Activated CD8-positive, alpha-beta memory T cell treated with anti-CD3 and anti-CD28 coated beads, Interleukin-2, amount 10 ng/mL, durations not matched to agents 7 days and 5 days (primary cell): Measurements from ENCODE around the gene HES5. TPM values are rescaled to one million over a fixed set of nuclear protein-coding genes. Genes with fewer than 3 reads are reported as not detected.

ENCODE experiments used
- ATAC-seq: fragments of 150-1000 bp; cut with Tn5 transposase; one replicate; pipeline ENCODE4 v1.10.0; 2021; ENCODE audit warnings: moderate library complexity
- CTCF ChIA-PET: fragments of 350-600 bp; sonication (Branson Sonifier 250); formaldehyde crosslinking; loops from one replicate; lab custom pipeline; 2021; ENCODE audit warnings: antibody characterized with exemption; lab: Charles Lee
- DNase-seq: peaks from one replicate; pipeline ENCODE4 v3.0.0-alpha.2; 2020
- H3K27ac Mint-ChIP-seq: one replicate; pipeline ENCODE4 v1.8.0; 2021; ENCODE audit warnings: mild to moderate bottlenecking, mixed read lengths
- H3K27me3 Mint-ChIP-seq: one replicate; pipeline ENCODE4 v1.8.0; 2021; ENCODE audit warnings: mixed read lengths
- H3K36me3 Mint-ChIP-seq: one replicate; pipeline ENCODE4 v1.8.0; 2021; ENCODE audit warnings: mild to moderate bottlenecking, mixed read lengths
- H3K4me1 Mint-ChIP-seq: one replicate; pipeline ENCODE4 v1.8.0; 2021; ENCODE audit warnings: mixed read lengths
- H3K4me3 Mint-ChIP-seq: one replicate; pipeline ENCODE4 v1.8.0; 2021; ENCODE audit warnings: mild to moderate bottlenecking, moderate library complexity, mixed read lengths
- H3K9me3 Mint-ChIP-seq: one replicate; pipeline ENCODE4 v1.8.0; 2022; ENCODE audit warnings: low read depth, mixed read lengths
- total RNA-seq, 2 experiments: library from RNA; stranded (reverse); gene quantifications; one replicate each; pipeline ENCODE4 v1.2.3, GENCODE V29; 2021

Gene HES5
- total RNA-seq, 2 experiments from 2014 or later, result not detected

DNA sequence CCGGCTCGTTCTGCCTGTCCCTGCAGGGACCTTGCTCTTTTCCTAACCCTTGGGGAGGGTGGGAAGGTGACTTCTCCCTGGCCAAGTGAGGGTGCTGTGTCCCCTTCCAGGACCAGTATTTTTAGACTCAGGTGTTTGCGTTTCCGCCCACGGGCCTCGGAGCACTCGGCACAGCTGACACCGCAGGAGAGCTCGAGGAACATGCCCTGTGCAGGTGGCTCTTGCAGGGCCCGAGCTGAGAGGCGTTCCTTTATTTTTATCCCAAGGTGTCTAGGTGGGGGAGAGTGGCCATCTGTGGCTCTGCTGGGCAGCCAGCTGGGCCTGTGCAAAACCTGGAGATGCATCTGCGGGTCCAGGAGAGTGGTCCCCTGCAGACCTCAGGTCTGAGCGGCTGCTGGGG lies 38.0 kb downstream of the HES5 start:
- peaks cover 9% of the 10 kb centered on the region for H3K9me3 Mint-ChIP-seq
- DNase-seq, result no peak
- peaks cover 18% of the 10 kb centered on the region for H3K4me1 Mint-ChIP-seq
- no peak overlapping the region for H3K27ac Mint-ChIP-seq
- H3K27me3 Mint-ChIP-seq, result no peaks in the 10 kb centered on the region
- H3K36me3 Mint-ChIP-seq, result peaks cover 1% of the 10 kb centered on the region
- CTCF ChIA-PET, result no interaction called here
- ATAC-seq, result no peak
- no peak overlapping the region for H3K4me3 Mint-ChIP-seq

DNA sequence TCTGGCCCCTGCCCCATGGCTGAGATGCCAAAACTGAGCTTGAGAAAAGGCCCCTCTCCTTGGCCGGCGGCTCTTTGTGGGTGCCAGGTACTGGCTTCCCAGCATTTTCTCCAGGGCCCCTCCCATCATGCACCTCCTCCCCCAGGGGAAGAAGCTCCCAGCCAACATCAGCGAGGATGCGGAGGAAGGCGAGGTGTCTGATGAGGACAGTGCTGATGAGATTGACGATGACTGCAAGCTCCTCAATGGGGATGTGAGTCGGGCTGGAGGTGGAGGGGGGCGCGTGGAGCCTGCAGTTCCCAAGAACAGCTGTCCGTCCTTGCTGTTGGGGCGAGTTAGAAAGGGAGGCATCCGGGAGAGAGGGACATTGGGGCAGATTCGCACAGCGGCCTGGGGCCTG lies 40.4 kb downstream of the HES5 start:
- no peak for DNase-seq
- no peak overlapping the region for H3K27ac Mint-ChIP-seq
- CTCF ChIA-PET, result interaction anchor here (2.1 kb wide), 1 partner anchor 42 kb away, joined by 5 read pairs; no protein-coding TSS in a partner anchor
- no peak overlapping the region for H3K4me3 Mint-ChIP-seq
- no peak for ATAC-seq
- peaks cover 1% of the 10 kb centered on the region for H3K36me3 Mint-ChIP-seq
- H3K4me1 Mint-ChIP-seq, result peaks cover 9% of the 10 kb centered on the region
- peaks cover 9% of the 10 kb centered on the region for H3K9me3 Mint-ChIP-seq
- H3K27me3 Mint-ChIP-seq, result no peaks in the 10 kb centered on the region

DNA sequence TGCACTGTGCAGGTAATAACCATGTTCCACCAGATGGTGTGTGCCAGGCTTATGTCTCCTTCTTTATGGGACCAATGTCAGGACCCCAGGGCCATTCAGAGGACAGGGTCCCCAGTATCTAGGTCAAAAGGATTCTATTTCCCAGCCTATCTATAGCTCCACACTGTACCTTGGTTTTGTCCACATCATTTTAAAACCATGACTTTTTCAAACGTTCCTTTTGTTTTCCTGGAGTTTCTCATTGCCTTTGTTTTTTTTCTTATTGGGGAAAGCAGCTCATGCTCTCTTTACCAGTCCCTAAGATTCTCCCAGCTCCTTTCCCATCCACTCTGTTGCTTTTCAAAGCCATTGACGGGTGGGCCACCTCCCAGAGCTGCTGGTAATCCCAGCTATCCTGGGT lies 41.4 kb downstream of the HES5 start:
- no peak overlapping the region for H3K4me3 Mint-ChIP-seq
- no peak for DNase-seq
- H3K27ac Mint-ChIP-seq, result no peak overlapping the region
- peaks cover 1% of the 10 kb centered on the region for H3K36me3 Mint-ChIP-seq
- no peaks in the 10 kb centered on the region for H3K27me3 Mint-ChIP-seq
- peaks cover 9% of the 10 kb centered on the region for H3K9me3 Mint-ChIP-seq
- H3K4me1 Mint-ChIP-seq, result peaks cover 2% of the 10 kb centered on the region
- no peak for ATAC-seq
- CTCF ChIA-PET, result interaction anchor here (2.1 kb wide), 1 partner anchor 43 kb away, joined by 5 read pairs; no protein-coding TSS in a partner anchor

DNA sequence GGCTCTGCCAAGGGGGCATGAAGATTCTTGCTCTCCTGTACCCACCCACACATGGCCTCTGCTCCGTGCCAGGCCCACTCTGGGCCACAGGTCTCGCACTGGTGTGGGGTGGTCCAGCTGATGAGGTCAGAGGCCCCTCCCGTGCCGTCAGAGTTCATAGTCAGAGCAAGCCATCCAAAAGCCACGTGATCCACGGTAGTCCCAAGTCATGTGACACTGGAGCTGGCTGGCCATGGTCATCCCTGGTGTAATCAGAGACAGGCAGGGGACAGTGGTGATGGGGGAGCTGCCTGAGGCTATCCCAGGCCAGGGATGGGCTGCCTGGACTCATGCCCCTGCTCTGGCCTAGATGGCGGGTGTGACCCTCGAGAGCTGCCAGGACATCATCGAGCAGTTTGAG lies 43.5 kb downstream of the HES5 start:
- peaks cover 9% of the 10 kb centered on the region for H3K9me3 Mint-ChIP-seq
- CTCF ChIA-PET, result no interaction called here
- H3K27me3 Mint-ChIP-seq, result no peaks in the 10 kb centered on the region
- H3K4me3 Mint-ChIP-seq, result no peak overlapping the region
- no peak for ATAC-seq
- H3K36me3 Mint-ChIP-seq, result peaks cover 1% of the 10 kb centered on the region
- no peak for DNase-seq
- H3K27ac Mint-ChIP-seq, result no peak overlapping the region
- H3K4me1 Mint-ChIP-seq, result no peaks in the 10 kb centered on the region

DNA sequence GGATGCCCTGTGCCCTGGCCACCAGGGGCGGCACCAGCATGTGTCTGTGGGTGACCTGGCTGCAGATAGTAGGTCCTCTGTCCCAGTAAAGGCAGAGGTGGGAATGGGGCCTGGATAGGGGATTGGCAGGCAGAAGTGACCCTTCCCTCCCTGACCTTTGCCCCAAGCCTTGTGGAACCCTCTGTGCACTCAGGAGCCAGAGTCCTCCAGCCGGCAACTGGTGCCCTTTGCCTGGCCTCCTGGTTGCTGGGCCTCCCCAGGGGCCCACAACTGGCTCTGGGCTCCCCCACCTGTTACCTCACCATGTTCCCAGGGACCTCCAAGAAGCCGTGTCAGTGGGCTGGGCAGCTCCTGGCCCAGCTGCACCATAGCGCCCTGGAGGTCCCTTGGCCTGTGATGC lies 44.0 kb downstream of the HES5 start:
- DNase-seq (no peak), ATAC-seq (no peak)
- CTCF ChIA-PET, result no interaction called here
- H3K36me3 Mint-ChIP-seq, result peaks cover 1% of the 10 kb centered on the region
- peaks cover 9% of the 10 kb centered on the region for H3K9me3 Mint-ChIP-seq
- H3K4me1 Mint-ChIP-seq, result no peaks in the 10 kb centered on the region
- H3K27me3 Mint-ChIP-seq, result no peaks in the 10 kb centered on the region
- H3K27ac Mint-ChIP-seq, result no peak overlapping the region
- no peak overlapping the region for H3K4me3 Mint-ChIP-seq

DNA sequence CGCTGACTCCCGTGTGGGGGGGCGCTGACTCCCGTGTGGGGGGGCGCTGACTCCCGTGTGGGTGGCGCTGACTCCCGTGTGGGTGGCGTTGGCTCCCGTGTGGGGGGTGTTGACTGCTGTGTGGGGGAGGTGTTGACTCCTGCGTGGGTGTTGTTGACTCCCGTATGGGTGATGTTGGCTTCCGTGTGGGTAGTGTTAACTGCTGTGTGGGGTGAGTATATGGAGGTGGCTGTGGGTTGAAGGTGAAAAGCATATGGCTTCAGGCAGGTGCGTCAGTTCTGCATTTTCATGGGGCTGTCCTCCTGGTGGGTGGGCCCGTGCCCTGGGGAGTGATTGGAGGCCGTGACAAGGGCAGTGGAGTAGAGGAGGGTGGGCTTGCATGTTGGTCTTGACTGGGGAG lies 46.1 kb downstream of the HES5 start:
- H3K36me3 Mint-ChIP-seq, result peaks cover 1% of the 10 kb centered on the region
- no peaks in the 10 kb centered on the region for H3K4me1 Mint-ChIP-seq
- peaks cover 7% of the 10 kb centered on the region for H3K9me3 Mint-ChIP-seq
- H3K27me3 Mint-ChIP-seq, result no peaks in the 10 kb centered on the region
- H3K4me3 Mint-ChIP-seq, result no peak overlapping the region
- DNase-seq, result no peak
- CTCF ChIA-PET, result no interaction called here
- no peak overlapping the region for H3K27ac Mint-ChIP-seq
- no peak for ATAC-seq

DNA sequence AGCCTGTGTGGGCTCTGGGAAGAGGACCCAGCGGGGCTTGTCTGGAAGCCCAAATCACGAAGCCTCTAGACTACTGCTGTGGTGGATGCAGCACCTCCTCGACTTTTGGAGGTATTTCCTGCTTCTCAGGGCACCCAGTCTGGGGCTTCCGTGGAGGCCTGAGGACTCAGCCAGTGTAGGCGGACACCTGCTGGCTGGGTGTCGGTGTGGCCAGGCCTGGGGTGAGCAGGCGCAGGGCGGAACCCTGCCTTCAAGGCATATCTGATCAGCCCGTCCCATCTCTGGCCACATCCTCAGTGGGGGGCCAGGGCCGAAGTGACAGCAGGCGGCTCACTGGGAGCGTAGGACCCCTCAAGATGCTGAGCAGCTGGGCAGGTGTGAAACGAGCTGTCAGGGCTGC lies 47.0 kb downstream of the HES5 start:
- CTCF ChIA-PET, result no interaction called here

DNA sequence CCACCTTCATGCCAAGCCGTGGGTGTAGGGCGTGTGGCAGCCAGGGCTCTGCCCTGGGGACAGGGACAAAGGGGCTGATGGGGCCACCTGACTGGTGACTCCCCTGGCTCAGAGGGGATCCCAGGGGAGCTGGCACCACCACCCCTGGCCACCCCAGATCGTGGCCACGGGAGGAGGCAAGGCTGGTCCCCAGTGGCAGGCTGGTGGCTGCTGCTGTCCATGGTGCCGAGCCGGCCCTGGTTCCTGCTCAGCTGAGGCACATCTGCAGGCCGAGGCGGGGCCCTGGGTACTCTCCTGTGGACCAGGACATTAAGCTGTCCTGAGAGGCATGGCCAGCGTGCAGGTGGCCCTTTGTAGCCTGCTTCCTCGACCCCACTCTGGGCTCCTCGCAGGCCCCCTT lies 47.5 kb downstream of the HES5 start:
- Mint-ChIP-seq H3K4me1 (no peaks in the 10 kb centered on the region), H3K27ac (no peak overlapping the region), H3K9me3 (no peaks in the 10 kb centered on the region), H3K36me3 (no peaks in the 10 kb centered on the region), H3K27me3 (no peaks in the 10 kb centered on the region), H3K4me3 (no peak overlapping the region)
- CTCF ChIA-PET, result no interaction called here
- DNase-seq, result no peak
- ATAC-seq, result no peak

More for the DNA sequence above, 47.0 kb downstream of the HES5 start:
- no peak overlapping the region for H3K4me3 Mint-ChIP-seq
- no peaks in the 10 kb centered on the region for H3K4me1 Mint-ChIP-seq
- peaks cover 1% of the 10 kb centered on the region for H3K36me3 Mint-ChIP-seq
- ATAC-seq, result no peak
- no peak for DNase-seq
- no peaks in the 10 kb centered on the region for H3K27me3 Mint-ChIP-seq
- no peak overlapping the region for H3K27ac Mint-ChIP-seq
- no peaks in the 10 kb centered on the region for H3K9me3 Mint-ChIP-seq

DNA sequence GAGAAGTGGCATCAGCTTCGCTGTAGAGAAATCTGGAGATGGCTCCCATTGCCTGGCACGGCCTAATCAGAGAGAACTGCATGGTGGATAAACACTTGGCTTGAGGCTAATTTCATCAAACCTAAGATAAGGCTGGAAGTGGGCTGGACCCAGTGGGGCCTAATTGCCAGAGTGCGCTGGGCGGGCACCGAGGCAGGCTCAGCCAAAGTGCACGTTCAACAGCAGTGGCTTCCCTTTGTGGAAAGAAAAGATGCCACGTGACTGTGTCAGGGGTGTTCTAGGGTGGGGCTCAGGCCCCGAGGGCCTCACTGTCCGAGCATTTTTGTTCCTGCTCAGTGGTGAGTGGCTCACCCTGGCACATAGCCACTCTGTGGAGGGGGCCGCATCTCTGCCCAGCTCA lies 48.2 kb downstream of the HES5 start:
- no peak for ATAC-seq
- H3K36me3 Mint-ChIP-seq, result no peaks in the 10 kb centered on the region
- no peaks in the 10 kb centered on the region for H3K27me3 Mint-ChIP-seq
- H3K9me3 Mint-ChIP-seq, result no peaks in the 10 kb centered on the region
- CTCF ChIA-PET, result no interaction called here
- no peak for DNase-seq
- H3K4me1 Mint-ChIP-seq, result no peaks in the 10 kb centered on the region
- H3K27ac Mint-ChIP-seq, result no peak overlapping the region
- H3K4me3 Mint-ChIP-seq, result no peak overlapping the region

DNA sequence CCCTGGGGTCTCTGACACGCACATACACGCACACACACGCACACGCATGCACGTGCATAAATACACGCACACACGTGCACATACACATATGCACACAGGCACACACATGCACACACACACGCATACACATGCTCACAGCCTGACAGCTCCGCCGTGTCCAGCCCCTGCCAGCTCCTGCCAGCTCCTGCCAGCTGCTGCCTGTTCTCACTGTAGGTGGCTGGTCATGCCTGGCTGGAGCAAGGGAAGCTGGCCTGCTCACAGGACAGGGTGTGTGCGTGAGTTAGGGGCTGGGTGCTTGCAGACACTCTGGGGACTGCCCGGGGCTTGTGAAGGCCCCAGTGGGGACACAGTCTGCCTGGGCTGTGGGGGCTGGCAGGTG lies 49.1 kb downstream of the HES5 start:
- Mint-ChIP-seq H3K9me3 (no peaks in the 10 kb centered on the region), H3K27ac (no peak overlapping the region), H3K36me3 (no peaks in the 10 kb centered on the region), H3K27me3 (no peaks in the 10 kb centered on the region), H3K4me3 (no peak overlapping the region), H3K4me1 (no peaks in the 10 kb centered on the region)
- DNase-seq, result no peak
- CTCF ChIA-PET, result no interaction called here
- no peak for ATAC-seq

DNA sequence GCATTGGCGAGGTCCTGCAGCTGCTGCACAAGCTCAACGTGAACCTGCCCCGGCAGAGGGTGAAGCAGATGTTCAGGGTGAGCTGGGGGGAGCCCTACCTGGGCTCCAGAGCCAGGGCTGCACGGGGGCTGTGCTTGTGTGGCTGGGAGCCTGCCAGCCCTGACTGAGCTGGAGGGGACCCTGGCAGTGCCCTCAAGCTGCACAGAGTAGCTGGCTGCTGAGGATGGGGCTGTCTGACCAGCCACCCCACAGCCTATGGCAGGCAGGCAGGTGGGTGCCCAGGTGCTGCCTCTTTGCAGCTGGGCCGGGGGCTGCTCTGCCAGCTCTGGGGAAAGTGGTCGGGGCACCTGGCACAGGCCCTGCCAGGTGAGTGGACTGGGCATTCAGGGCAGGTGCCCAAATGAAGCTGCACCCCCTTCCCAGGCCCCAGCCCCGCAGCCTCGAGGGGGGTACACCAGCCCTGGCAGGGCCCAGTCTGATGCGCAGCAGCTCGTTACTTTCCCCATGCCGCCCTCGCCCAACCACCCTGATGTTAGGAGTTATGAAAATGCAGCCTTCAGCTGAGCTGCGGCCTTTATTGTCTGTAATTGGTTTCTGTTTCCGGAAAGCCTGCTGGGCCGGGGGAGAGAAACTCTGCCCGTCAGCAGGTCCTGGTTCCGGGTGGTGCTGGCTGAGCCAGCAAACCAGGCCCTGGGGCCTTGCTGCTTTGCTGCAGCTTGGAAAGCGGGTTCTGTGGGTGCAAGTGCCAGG lies 49.7 kb downstream of the HES5 start:
- no peak for ATAC-seq
- Mint-ChIP-seq H3K4me3 (no peak overlapping the region), H3K27me3 (no peaks in the 10 kb centered on the region), H3K4me1 (no peaks in the 10 kb centered on the region), H3K27ac (no peak overlapping the region), H3K9me3 (no peaks in the 10 kb centered on the region), H3K36me3 (no peaks in the 10 kb centered on the region)
- DNase-seq, result no peak
- CTCF ChIA-PET, result no interaction called here

- H3K9me3 Mint-ChIP-seq, result no peaks in the 10 kb centered on the region
- no peaks in the 10 kb centered on the region for H3K4me1 Mint-ChIP-seq
- CTCF ChIA-PET, result no interaction called here
- no peaks in the 10 kb centered on the region for H3K36me3 Mint-ChIP-seq
- no peak overlapping the region for H3K27ac Mint-ChIP-seq
- H3K4me3 Mint-ChIP-seq, result no peak overlapping the region
- no peaks in the 10 kb centered on the region for H3K27me3 Mint-ChIP-seq
- ATAC-seq, result no peak
- no peak for DNase-seq
Measured at GRCh38 chr1:2479618-2480017, 50.4 kb downstream of the HES5 start.

DNA sequence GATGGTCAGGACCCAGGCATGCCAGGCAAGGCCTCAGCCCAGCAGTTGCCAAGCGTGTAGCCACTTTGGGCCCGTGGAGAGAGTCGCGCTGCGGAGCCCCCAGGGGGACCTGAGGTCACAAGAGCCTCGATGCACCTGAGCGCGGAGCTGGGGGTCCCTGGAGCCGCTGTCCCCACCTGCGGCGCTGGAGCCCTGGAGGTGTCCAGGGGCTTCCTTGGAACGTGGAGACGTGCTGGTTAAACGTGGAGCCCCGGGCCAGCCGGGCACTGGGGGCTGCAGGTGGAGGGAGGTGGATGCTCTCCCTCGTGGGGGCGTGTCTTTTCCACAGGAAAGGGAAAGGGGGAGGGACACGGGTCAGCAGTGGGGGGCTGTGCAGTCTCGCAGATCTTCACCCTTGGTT lies 50.9 kb downstream of the HES5 start:
- Mint-ChIP-seq H3K4me1 (no peaks in the 10 kb centered on the region), H3K27me3 (no peaks in the 10 kb centered on the region), H3K36me3 (no peaks in the 10 kb centered on the region), H3K27ac (no peak overlapping the region), H3K9me3 (no peaks in the 10 kb centered on the region), H3K4me3 (no peak overlapping the region)
- ATAC-seq, result no peak
- CTCF ChIA-PET, result no interaction called here
- DNase-seq, result no peak
